PC-3 (cell line): ENCODE measurements around the gene HBP1.

Experiments used
- CTCF ChIP-seq: fragments of 300-600 bp; sonication (generic); conservative IDR thresholded peaks from 2 replicates; pipeline ENCODE4 v1.5.1; 2017; ENCODE audit warnings: antibody characterized with exemption, low read depth, mild to moderate bottlenecking, low read length
- EZH2 ChIP-seq: fragments of 300-600 bp; sonication (generic); IDR thresholded peaks from one replicate; pipeline ENCODE4 v1.6.1; 2017; ENCODE audit warnings: antibody characterized with exemption, mild to moderate bottlenecking, low read length; ENCODE audit not compliant: unreplicated experiment
- EZH2phosphoT487 ChIP-seq: fragments of 300-600 bp; sonication (generic); IDR thresholded peaks from 2 replicates; pipeline ENCODE4 v1.6.1; 2018; ENCODE audit warnings: mild to moderate bottlenecking, antibody characterized with exemption, low read length, borderline replicate concordance

- TF ChIP-seq CTCF (no peak), EZH2phosphoT487 (no peak), EZH2 (no peak)
These were observed 16.9 kb downstream of the HBP1 start for GRCh38 chr7:107185716-107186115.
